Measurements from ENCODE around the gene ZBTB11. TPM values are rescaled to one million over a fixed set of nuclear protein-coding genes. Genes with fewer than 3 reads are reported as not detected.
"Not testable (repeated sequence)": the region's sequence is repeated elsewhere in the genome, so short reads cannot be mapped to it uniquely, and the experiment has no call there.

ZBTB11 gene, protein sequence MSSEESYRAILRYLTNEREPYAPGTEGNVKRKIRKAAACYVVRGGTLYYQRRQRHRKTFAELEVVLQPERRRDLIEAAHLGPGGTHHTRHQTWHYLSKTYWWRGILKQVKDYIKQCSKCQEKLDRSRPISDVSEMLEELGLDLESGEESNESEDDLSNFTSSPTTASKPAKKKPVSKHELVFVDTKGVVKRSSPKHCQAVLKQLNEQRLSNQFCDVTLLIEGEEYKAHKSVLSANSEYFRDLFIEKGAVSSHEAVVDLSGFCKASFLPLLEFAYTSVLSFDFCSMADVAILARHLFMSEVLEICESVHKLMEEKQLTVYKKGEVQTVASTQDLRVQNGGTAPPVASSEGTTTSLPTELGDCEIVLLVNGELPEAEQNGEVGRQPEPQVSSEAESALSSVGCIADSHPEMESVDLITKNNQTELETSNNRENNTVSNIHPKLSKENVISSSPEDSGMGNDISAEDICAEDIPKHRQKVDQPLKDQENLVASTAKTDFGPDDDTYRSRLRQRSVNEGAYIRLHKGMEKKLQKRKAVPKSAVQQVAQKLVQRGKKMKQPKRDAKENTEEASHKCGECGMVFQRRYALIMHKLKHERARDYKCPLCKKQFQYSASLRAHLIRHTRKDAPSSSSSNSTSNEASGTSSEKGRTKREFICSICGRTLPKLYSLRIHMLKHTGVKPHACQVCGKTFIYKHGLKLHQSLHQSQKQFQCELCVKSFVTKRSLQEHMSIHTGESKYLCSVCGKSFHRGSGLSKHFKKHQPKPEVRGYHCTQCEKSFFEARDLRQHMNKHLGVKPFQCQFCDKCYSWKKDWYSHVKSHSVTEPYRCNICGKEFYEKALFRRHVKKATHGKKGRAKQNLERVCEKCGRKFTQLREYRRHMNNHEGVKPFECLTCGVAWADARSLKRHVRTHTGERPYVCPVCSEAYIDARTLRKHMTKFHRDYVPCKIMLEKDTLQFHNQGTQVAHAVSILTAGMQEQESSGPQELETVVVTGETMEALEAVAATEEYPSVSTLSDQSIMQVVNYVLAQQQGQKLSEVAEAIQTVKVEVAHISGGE
- polyA plus RNA-seq (ENCODE audit: insufficient read length in 4 of 4), result 10 to 100 TPM; 22.8 to 26.0 (median 23.9) TPM

DNA sequence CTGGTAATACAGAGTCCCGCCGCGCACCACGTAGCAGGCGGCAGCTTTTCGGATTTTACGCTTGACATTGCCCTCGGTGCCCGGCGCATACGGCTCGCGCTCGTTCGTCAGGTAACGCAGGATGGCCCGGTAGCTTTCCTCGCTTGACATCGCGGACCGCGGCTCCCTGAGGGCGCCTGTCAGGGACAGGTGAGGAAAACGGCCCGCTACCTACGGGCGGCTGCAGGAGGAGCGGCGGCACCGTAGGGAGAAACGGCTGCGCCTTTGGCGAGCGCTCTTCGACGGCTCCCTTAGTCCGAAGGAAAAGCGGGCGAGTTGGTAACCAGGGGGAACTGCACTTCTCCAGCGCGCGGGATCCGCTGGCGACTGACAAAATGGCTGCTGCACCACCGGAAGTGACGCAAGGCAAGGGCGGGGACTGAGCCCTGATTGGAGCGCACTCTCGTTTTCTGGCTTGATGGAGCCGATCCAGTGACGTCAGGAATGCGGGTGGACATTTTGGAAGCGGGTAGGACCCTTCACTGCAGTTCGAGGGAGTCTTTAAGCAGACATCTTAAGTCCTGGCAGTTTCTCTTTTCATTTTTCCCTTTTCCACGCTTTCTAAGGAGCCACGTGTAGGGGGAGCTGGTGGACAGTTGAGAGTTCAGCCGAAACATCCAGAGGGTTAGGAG lies at the start of gene ZBTB11:
TSS of gene ZBTB11 (minus strand) at position 368 of the 671 bp plus-strand sequence. CDS start at position 150, 218 bp downstream.
- DNase-seq (ENCODE audit: low read depth in 4 of 4, low spot score in 3 of 4), result peak; percentile 99 to 100 (median 100)

DNA sequence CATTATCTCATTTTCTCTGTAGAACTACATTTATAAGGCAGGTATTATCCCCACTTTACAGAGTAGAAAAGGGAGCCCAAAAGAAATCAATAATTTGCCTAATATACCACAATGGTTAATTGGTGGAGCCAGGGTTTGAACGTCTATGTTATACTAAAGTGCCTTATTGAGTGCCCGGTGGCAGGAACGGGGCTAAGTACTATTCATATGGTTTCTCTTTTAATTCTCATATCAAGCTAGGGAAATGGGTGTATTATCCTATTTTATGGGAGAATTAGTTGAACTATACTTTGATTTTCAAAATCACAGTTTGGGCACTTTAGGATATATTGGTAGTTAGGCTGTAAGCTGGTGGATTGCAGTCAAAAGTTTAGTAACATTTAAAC lies 49.0 kb upstream of the ZBTB11 start:
- DNase-seq (ENCODE audit: low read depth in 4 of 4, low spot score in 3 of 4), result no peak

DNA sequence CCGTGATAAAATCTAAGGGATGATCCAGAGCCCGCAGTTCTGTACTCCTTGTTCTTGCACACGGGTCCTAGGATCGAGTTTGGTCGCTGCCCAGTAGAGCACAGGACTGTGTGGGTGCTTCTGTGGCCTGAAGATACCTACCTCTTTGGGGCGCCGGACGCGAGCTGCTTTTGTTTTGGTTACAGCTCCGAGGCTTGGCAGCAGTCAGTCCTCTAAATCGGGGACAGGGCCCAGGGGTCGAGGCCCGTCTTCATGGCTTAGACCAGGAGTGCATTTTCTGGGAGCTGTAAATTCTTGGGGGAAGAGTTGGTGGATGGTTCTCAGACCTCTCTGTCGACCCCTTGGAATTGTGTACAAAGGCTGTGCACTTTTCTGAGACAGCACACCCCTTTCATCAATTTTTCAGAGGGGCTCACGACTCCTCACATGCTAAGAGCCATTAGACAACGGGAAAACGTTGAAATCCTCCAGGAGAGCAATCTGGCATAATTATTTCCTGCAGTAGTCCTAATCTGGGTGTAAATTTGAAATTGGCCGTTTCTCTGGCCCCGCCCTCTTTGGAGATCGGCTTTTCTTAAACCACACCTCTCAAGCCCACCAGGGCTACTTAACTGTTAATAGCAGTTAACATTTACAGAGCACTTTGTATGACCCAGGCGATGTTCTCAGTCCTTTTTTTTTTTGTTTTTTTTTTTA lies 48.4 kb upstream of the ZBTB11 start:
- peak; percentile 10 to 32 (median 24) for DNase-seq (ENCODE audit: low read depth in 4 of 4, low spot score in 3 of 4)

DNA sequence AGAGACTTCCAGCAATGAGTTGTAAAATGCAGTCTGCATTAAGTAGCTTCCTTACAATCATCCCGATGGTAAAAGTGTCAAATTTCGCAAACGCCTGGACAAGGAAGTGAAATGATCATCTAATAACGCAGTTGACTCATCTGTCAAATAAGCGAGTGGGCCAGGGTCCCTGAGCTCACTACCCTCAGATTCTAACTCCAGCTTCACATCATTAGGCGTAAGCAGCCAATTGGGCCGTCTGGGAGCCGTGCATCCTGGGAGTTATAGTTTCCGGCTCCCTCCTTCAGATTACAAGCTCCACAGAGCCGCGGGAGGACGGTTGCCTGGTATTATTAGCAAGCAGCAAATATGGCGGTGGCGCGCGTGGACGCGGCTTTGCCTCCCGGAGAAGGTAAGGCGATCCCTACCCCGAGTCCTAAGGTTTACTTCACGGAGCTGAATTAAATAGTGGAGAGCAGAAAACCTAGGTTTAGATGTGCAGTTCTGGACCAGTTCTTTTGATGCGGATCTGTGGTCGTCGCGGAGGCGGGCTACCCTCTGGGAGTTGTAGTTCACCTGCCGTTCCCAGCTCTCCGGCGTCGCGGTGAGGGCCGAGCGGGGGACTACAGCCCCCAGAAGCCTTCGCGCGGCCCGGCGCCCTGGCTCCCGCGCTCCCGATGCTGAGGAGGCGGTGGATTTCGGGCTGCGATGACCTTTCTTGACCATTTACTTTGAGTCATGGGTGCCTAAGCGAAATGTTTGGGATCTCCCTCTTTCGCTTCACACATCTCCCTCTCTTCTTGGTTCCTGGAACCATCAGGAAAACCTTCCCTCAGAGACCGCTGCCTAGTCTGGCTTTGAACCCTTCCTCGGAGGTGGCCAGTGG lies 47.6 kb upstream of the ZBTB11 start, which contains the start of gene CEP97:
TSS of gene CEP97 (plus strand) at position 286 of the 865 bp plus-strand sequence. CDS start at position 349, 63 bp downstream.
- peak; percentile 82 to 91 (median 86) for DNase-seq (ENCODE audit: low read depth in 4 of 4, low spot score in 3 of 4)

DNA sequence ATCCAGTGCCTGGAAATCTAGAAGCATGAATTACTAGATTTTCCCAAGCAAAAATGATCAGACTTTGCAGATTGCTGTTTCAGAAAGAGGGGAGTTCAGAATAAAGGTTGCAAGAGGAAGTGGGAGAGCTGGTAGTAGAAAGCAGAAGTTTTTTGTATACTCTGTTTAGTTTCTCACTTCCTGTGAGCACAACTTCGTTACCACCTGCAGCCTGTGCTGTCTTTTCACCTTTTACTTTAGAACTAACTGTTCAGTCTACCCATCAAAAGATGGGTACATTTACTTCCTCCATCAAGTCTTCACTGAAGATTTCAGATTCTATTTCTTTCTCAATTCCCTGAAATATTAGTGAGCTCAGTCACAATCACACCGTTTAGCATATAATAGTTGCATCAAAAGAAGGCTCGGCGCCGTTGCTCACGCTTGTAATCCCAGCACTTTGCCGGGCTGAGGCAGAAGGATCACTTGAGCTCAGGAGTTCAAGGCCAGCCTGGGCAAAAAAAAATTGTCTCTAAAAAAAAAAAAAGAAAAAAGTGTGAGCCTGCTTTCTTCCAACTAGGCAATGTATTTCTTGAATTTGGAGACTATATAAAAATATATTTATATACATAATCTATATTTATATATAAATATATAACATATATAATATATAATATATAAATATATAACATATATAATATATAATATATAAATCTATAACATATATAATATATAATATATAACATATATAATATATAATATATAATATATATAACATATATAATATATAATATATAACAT lies 45.7 kb upstream of the ZBTB11 start:
- no peak for DNase-seq (ENCODE audit: low read depth in 4 of 4, low spot score in 3 of 4)

DNA sequence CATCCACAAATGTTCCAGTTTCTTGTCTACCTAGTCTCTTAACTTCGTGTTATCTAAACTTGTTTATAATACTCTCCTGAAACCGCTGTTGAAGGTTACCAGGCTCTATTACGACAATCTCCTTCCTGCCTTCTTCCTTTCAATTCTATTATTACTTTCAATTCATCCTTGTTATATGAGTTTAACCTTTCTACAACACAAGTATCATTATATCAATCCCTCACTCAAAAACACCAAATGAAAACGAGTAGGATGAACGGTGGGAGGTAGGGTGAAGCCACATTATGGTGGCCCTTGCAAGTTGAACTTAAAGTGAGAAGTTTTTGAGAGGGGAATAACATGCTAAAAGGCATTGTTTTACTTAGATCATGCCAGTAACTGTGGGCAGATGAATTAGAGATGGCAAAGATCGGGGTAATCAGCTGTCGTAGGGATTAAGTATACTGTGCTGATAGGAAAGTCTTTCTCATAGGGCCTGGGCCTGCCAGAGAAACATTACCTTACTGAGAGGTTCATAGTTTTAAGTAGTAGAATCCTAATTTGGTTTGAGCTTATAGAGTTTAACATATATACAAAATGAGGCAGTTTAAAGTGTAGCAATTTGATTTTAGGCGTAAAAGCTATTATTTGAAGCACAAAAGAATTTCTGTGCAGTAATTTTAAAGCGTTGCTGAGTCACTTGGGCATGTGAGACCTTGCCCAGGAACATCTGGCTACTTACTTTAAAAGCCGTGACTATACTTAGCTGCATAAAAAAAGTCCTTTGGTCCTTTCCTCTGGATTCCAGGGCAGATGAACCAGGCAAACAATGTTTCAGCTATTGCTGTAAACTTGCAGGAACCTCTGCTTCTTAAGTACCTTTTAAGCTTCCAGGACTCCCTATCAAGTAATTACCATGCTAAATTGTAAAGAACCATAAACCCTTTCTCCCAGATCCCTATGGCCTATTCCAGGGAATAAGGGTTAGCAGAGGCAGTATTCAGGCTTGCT lies 44.2 kb upstream of the ZBTB11 start:
- DNase-seq (ENCODE audit: low read depth in 4 of 4, low spot score in 3 of 4), result no peak

DNA sequence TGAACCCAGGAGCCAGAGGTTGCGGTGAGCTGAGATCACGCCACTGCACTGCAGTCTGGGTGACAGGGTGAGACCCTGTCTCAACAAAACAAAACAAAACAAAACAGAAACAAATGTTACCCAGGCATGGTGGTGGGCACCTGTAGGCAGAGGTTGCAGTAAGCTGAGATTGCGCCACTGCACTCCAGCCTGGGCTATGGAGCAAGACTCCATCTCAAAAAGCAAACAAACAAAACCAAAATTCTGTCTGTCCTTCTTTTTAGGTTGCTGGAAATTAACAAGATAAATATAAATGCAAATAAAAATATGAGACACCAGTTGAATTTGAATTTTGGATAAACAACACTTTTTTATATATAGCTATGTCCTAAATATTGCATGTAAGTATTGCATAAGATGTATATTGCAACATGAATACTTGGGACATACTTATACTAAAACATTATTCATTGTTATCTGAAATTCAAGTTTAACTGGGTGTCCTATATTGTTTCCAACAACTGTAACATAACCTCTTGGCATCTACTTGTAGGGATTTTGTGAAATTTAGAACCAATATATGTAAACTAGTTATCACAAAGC lies 42.8 kb upstream of the ZBTB11 start:
- no peak for DNase-seq (ENCODE audit: low read depth in 4 of 4, low spot score in 3 of 4)

DNA sequence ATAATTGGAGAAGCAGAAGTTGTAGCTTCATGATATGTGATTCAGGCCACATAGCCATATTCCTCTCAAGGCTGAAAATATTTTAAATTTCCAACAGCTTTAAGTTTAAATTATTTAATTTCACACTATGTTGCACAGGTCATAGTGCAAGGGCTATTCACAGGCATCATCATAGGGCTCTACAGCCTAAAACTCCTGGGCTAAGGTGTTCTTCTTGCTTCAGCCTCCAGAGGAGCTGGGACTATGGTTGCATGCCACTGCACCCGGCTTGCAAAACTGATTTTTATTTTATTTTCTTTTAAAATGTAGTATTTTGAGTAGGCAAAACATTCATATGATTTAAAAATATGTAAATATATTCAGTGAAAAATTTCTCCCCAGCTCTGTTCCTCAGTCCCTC lies 41.5 kb upstream of the ZBTB11 start:
- DNase-seq (ENCODE audit: low read depth in 4 of 4, low spot score in 3 of 4), result no peak

DNA sequence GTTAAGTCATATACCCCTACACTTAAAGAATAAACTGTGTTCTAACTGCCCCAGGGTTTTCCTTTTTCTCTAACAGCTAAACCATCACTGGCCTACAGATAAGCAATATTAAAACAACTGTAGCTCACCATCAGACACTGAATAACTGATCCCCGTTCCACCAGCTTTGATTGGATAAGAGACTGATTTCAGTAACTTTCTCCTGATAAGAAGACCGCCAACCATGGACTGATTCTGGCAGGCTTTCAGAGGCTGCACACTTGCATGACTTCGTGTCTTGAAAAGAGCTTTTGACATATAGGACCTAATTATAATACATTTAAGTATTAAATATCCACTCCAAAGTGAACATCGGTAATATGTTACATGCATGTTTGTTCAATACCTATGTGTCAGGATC lies 32.2 kb upstream of the ZBTB11 start:
- DNase-seq (ENCODE audit: low read depth in 4 of 4, low spot score in 3 of 4), result no peak

DNA sequence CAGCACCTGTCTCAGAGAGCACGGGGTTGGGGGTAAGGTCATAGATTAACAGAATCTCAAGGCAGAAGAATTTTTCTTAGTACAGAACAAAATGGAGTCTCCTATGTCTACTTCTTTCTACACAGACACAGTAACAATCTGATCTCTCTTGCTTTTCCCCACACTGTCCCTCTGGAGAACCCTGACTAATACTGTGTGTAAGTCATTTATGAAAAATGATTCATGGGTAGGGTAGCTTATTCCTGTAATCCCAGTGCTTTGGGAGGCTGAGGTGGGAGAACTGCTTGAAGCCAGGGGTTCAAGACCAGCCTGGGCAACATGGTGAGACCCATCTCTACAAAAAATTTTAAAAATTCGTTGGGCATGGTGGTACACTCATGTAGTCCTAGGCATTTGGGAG lies 27.7 kb upstream of the ZBTB11 start:
- not testable (repeated sequence) for DNase-seq (ENCODE audit: low read depth in 4 of 4, low spot score in 3 of 4)

DNA sequence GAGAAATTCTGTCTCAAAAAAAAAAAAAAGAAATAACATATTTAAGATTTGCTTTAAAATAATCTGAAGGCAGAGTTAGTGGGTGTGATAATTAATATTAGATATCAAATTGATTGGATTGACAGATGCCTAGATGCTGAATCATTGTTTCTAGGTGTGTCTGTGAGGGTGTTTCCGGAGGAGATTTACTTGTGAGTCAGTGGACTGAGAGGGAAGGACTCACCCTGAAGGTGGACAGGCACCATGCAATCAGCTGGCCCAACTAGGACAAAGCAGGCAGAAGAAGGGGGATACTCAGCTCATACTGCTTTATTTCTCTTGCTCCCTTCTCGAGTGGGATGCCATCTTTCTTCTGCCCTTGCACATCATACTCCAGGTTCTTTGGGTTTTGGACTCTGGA lies 26.2 kb upstream of the ZBTB11 start:
- DNase-seq (ENCODE audit: low read depth in 4 of 4, low spot score in 3 of 4), result no peak

DNA sequence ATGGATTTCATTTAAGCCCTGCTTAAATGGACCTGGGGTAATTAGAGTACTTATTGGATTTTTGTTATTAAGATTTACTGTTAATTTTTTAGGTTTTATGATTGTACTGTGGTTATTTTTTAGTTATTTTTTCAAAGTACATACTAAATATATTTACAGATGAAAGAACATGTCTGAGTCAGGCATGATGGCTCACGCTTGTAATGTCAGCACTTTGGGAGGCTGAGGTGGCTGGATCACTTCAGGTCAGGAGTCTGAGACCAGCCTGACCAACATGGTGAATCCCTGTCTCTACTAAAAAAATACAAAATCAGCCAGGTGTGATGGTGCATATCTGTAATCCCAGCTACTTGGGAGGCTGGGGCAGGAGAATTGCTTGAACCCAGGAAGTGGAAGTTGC lies 25.8 kb upstream of the ZBTB11 start:
- no peak for DNase-seq (ENCODE audit: low read depth in 4 of 4, low spot score in 3 of 4)

DNA sequence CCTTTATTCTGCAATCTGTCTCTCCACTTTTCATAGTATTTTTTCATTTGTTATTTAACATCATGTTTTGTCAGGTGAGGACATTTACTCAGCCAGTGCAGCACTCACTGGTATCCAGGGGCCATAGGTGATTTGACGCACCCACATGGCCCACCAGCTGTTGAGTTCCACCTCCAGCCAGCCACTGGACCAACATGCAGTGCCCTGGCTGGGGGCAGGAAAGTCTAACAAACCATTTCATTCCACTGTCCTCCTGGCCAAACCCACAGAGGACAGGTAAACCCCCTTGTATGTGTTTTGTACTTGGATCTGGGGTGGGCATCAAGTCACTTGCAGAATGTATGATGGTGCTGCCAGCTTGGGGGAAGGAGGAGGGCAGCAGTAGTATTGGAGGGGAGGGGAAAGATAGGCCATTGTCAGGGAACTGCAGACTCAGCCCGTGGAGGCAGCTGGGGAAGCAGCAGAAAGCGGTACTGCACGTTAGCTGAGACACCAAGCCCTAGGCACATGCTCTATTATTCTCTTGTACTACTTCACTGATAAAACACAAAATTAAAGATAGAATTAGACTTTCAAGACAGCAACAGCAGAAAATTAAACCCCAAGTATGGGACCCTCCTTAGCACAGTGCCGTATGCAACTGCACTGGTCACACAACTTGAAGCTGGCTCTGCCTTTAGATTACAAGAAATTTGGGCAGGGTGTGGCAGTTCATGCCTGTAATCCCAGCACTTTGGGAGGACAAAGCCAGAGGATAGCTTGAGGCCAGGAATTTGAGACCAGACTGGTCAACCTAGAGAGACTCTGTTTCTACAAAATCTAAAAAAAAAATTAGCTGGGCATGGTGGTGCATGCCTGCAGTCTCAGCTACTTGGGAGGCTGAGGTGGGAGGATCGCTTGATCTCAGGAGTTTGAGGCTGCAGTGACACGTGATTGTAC lies 25.0 kb upstream of the ZBTB11 start:
- no peak for DNase-seq (ENCODE audit: low read depth in 4 of 4, low spot score in 3 of 4)

DNA sequence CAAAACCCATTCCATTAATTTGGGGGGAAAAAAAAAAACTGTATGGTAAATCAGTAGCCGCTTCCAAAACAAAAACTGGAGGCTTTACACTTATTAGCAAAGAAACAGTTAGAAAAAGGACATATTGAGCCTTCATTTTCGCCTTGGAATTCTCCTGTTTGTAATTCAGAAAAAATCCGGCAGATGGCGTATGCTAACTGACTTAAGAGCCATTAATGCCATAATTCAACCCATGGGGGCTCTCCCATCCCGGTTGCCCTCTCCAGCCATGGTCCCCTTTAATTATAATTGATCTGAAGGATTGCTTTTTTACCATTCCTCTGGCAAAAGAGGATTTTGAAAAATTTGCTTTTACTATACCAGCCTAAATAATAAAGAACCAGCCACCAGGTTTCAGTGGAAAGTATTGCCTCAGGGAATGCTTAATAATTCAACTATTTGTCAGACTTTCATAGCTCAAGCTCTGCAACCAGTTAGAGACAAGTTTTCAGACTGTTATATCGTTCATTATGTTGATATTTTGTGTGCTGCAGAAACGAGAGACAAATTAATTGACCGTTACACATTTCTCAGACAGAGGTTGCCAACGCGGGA lies 18.9 kb upstream of the ZBTB11 start:
- DNase-seq (ENCODE audit: low read depth in 4 of 4, low spot score in 3 of 4), result peak in 1 of 4 donors; percentile 51

DNA sequence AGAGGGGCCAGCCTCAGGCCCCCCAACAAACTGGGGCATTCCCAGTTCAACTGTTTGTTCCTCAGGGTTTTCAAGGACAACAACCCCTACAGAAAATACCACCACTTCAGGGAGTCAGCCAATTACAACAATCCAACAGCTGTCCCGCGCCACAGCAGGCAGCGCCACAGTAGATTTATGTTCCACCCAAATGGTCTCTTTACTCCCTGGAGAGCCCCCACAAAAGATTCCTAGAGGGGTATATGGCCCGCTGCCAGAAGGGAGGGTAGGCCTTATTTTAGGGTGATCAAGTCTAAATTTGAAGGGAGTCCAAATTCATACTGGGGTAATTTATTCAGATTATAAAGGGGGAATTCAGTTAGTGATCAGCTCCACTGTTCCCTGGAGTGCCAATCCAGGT lies 17.9 kb upstream of the ZBTB11 start:
- DNase-seq (ENCODE audit: low read depth in 4 of 4, low spot score in 3 of 4), result not testable (repeated sequence)

Measured in left renal pelvis (tissue), 4 donors.